ENCODE data around the gene UBE2E2.

The UBE2E2 gene

GRCh38 chr3:23276913-23277658 is 74.0 kb downstream of the UBE2E2 start:
- TF ChIP-seq TAF1 (IDR thresholded peaks at IDR 0.05; ENCODE audit: borderline replicate concordance, insufficient read depth, low read length) = no peak
- TF ChIP-seq, protein P1, sequence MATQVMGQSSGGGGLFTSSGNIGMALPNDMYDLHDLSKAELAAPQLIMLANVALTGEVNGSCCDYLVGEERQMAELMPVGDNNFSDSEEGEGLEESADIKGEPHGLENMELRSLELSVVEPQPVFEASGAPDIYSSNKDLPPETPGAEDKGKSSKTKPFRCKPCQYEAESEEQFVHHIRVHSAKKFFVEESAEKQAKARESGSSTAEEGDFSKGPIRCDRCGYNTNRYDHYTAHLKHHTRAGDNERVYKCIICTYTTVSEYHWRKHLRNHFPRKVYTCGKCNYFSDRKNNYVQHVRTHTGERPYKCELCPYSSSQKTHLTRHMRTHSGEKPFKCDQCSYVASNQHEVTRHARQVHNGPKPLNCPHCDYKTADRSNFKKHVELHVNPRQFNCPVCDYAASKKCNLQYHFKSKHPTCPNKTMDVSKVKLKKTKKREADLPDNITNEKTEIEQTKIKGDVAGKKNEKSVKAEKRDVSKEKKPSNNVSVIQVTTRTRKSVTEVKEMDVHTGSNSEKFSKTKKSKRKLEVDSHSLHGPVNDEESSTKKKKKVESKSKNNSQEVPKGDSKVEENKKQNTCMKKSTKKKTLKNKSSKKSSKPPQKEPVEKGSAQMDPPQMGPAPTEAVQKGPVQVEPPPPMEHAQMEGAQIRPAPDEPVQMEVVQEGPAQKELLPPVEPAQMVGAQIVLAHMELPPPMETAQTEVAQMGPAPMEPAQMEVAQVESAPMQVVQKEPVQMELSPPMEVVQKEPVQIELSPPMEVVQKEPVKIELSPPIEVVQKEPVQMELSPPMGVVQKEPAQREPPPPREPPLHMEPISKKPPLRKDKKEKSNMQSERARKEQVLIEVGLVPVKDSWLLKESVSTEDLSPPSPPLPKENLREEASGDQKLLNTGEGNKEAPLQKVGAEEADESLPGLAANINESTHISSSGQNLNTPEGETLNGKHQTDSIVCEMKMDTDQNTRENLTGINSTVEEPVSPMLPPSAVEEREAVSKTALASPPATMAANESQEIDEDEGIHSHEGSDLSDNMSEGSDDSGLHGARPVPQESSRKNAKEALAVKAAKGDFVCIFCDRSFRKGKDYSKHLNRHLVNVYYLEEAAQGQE (IDR thresholded peaks at IDR 0.05; ENCODE audit: insufficient read depth in 1 of 2, low read depth in 2 of 2, low read length in 2 of 2) = no peak
- TF ChIP-seq SIN3A (IDR thresholded peaks at IDR 0.05; ENCODE audit: borderline replicate concordance, insufficient read depth, low read length) = no peak
- TF ChIP-seq POLR2AphosphoS5 (IDR thresholded peaks at IDR 0.05; ENCODE audit: low read depth, low read length) = no peak
- TF ChIP-seq FOXP2 (optimal IDR thresholded peaks at IDR 0.05; ENCODE audit: borderline replicate concordance, extremely low read depth, extremely low read length, insufficient read depth) = no peak

DNA sequence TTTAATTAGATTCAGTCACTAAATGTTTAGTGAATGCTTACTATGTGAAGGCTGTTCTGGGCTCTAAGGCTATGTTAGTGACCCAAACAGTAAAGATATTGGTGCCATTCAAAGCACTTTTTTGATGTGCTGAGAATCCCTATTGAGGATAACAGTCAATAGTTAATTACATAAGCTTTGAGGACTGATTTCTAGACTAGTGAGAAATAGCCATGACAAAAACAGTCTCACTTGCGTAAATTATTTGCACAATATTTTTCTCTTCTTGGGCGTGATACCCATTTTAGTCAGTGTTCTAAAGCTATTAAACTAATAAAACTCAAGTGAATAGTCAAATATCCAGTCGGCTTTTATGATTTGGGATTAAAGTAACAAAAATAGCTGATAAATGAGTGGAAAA is 74.6 kb downstream of the UBE2E2 start:
- TF ChIP-seq, protein P1 (IDR thresholded peaks at IDR 0.05; ENCODE audit: insufficient read depth in 1 of 2, low read depth in 2 of 2, low read length in 2 of 2) = no peak
- TF ChIP-seq FOXP2 (optimal IDR thresholded peaks at IDR 0.05; ENCODE audit: borderline replicate concordance, extremely low read depth, extremely low read length, insufficient read depth) (no peak), TAF1 (IDR thresholded peaks at IDR 0.05; ENCODE audit: borderline replicate concordance, insufficient read depth, low read length) (no peak), POLR2AphosphoS5 (IDR thresholded peaks at IDR 0.05; ENCODE audit: low read depth, low read length) (no peak), SIN3A (IDR thresholded peaks at IDR 0.05; ENCODE audit: borderline replicate concordance, insufficient read depth, low read length) (no peak)

DNA sequence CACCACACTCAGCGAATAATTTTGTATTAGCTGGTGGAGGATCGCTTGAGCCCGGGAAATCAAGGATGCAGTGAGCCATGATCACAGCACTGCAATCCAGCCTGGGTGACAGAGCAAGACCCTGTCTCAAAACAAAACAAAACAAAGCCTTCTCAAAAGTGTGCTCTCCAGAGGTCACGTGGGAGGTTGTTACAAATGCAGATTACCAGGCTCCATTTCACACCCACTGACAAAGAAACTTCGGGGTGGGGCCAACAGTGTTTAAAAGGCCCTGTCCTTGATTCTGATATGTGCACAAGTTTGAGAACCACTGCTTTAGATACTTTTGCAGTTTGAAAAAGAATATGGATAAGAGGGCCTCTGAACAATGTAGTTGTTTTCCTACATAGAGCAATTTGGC is 80.5 kb downstream of the UBE2E2 start:
- no peak for TF ChIP-seq FOXP2 (optimal IDR thresholded peaks at IDR 0.05; ENCODE audit: borderline replicate concordance, extremely low read depth, extremely low read length, insufficient read depth)
- TF ChIP-seq, protein P1 (IDR thresholded peaks at IDR 0.05; ENCODE audit: insufficient read depth in 1 of 2, low read depth in 2 of 2, low read length in 2 of 2) = no peak
- TF ChIP-seq TAF1 (IDR thresholded peaks at IDR 0.05; ENCODE audit: borderline replicate concordance, insufficient read depth, low read length) = no peak
- TF ChIP-seq POLR2AphosphoS5 (IDR thresholded peaks at IDR 0.05; ENCODE audit: low read depth, low read length) = no peak
- no peak for TF ChIP-seq SIN3A (IDR thresholded peaks at IDR 0.05; ENCODE audit: borderline replicate concordance, insufficient read depth, low read length)

DNA sequence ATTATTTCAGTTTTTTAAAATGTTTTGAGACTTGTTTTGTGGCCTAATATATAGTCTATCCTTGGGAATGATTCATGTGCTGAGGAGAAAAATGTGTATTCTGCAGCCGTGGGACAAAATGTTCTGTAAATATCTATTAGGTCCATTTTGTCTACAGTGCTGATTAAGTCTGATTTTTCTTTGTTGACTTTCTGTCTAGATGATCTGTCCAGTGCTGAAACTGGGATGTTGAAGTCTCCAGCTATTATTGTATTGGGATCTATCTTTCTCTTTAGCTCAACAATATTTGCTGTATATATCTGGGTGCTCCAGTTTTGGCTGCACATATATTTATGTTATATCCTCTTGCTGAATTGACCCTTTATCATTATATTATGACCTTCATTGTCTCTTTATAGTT is 85.2 kb downstream of the UBE2E2 start:
- no peak for TF ChIP-seq FOXP2 (optimal IDR thresholded peaks at IDR 0.05; ENCODE audit: borderline replicate concordance, extremely low read depth, extremely low read length, insufficient read depth)
- TF ChIP-seq, protein P1 (IDR thresholded peaks at IDR 0.05; ENCODE audit: insufficient read depth in 1 of 2, low read depth in 2 of 2, low read length in 2 of 2) = peak; percentile 70 to 87

- TF ChIP-seq POLR2AphosphoS5 (IDR thresholded peaks at IDR 0.05; ENCODE audit: low read depth, low read length) = no peak
- TF ChIP-seq SIN3A (IDR thresholded peaks at IDR 0.05; ENCODE audit: borderline replicate concordance, insufficient read depth, low read length) = no peak
These were observed 85.6 kb downstream of the UBE2E2 start for GRCh38 chr3:23288715-23289114.
